Measurements from ENCODE around the gene HOXD11.

The HOXD11 gene

GRCh38 chr2:176076796-176077195, 30.3 kb upstream of the HOXD11 start:
- no peak overlapping the region for H3K4me3 ChIP-seq (ENCODE audit: low read depth, low read length)
- DNase-seq (ENCODE audit: low read depth): no peak
- no peak for TF ChIP-seq CTCF (IDR thresholded peaks at IDR 0.05; ENCODE audit: low read depth, low read length, missing control alignments)

GRCh38 chr2:176078541-176079284, 28.4 kb upstream of the HOXD11 start:
- no peak for DNase-seq (ENCODE audit: low read depth)
- no peak for TF ChIP-seq CTCF (IDR thresholded peaks at IDR 0.05; ENCODE audit: low read depth, low read length, missing control alignments)
- no peak overlapping the region for H3K4me3 ChIP-seq (ENCODE audit: low read depth, low read length)

- no peak for TF ChIP-seq CTCF (IDR thresholded peaks at IDR 0.05; ENCODE audit: low read depth, low read length, missing control alignments)
- H3K4me3 ChIP-seq (ENCODE audit: low read depth, low read length): no peak overlapping the region
- no peak for DNase-seq (ENCODE audit: low read depth)
Measured at GRCh38 chr2:176079285-176079830, 27.7 kb upstream of the HOXD11 start.

GRCh38 chr2:176079831-176080539, 27.1 kb upstream of the HOXD11 start:
- DNase-seq (ENCODE audit: low read depth): no peak
- no peak overlapping the region for H3K4me3 ChIP-seq (ENCODE audit: low read depth, low read length)
- peak; percentile 41 for TF ChIP-seq CTCF (IDR thresholded peaks at IDR 0.05; ENCODE audit: low read depth, low read length, missing control alignments)

- no peak for TF ChIP-seq CTCF (IDR thresholded peaks at IDR 0.05; ENCODE audit: low read depth, low read length, missing control alignments)
- DNase-seq (ENCODE audit: low read depth): no peak
- no peak overlapping the region for H3K4me3 ChIP-seq (ENCODE audit: low read depth, low read length)
Measured at GRCh38 chr2:176080540-176081375, 26.3 kb upstream of the HOXD11 start.

- DNase-seq (ENCODE audit: low read depth): no peak
- H3K4me3 ChIP-seq (ENCODE audit: low read depth, low read length): no peak overlapping the region
- no peak for TF ChIP-seq CTCF (IDR thresholded peaks at IDR 0.05; ENCODE audit: low read depth, low read length, missing control alignments)
Measured at GRCh38 chr2:176081376-176081836, 25.7 kb upstream of the HOXD11 start.

All from GM12864 (cell line).